ENCODE results near the gene SLX9. TPM values are rescaled to one million over a fixed set of nuclear protein-coding genes. Genes with fewer than 3 reads are reported as not detected.
"Not testable (repeated sequence)": the region's sequence is repeated elsewhere in the genome, so short reads cannot be mapped to it uniquely, and the experiment has no call there.

Gene SLX9
- total RNA-seq, 1 donor from 2014 or later = 33.3 TPM

DNA sequence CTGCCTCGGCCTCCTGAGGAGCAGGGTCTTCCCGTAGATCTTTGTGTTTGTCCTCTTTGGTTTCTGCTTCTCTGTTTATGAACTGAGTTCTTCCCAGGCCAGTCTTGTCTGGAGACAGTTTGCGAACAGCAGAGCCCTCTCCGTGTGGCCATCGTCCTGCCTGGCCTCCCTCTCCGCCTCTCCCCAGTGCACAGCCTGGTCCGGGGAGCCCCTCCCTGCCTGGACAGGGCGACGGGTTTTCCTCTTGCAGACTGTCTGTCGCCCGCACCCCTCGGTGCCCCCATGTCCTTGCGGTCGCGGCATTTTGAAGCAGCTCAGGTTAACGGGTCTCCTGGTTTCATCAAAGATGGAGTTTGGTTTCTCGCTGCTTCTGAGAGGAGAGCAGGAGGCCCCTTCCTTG is 34.8 kb downstream of the SLX9 start:
- TF ChIP-seq, protein P1, sequence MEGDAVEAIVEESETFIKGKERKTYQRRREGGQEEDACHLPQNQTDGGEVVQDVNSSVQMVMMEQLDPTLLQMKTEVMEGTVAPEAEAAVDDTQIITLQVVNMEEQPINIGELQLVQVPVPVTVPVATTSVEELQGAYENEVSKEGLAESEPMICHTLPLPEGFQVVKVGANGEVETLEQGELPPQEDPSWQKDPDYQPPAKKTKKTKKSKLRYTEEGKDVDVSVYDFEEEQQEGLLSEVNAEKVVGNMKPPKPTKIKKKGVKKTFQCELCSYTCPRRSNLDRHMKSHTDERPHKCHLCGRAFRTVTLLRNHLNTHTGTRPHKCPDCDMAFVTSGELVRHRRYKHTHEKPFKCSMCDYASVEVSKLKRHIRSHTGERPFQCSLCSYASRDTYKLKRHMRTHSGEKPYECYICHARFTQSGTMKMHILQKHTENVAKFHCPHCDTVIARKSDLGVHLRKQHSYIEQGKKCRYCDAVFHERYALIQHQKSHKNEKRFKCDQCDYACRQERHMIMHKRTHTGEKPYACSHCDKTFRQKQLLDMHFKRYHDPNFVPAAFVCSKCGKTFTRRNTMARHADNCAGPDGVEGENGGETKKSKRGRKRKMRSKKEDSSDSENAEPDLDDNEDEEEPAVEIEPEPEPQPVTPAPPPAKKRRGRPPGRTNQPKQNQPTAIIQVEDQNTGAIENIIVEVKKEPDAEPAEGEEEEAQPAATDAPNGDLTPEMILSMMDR (conservative IDR thresholded peaks at IDR 0.05) = no peak

DNA sequence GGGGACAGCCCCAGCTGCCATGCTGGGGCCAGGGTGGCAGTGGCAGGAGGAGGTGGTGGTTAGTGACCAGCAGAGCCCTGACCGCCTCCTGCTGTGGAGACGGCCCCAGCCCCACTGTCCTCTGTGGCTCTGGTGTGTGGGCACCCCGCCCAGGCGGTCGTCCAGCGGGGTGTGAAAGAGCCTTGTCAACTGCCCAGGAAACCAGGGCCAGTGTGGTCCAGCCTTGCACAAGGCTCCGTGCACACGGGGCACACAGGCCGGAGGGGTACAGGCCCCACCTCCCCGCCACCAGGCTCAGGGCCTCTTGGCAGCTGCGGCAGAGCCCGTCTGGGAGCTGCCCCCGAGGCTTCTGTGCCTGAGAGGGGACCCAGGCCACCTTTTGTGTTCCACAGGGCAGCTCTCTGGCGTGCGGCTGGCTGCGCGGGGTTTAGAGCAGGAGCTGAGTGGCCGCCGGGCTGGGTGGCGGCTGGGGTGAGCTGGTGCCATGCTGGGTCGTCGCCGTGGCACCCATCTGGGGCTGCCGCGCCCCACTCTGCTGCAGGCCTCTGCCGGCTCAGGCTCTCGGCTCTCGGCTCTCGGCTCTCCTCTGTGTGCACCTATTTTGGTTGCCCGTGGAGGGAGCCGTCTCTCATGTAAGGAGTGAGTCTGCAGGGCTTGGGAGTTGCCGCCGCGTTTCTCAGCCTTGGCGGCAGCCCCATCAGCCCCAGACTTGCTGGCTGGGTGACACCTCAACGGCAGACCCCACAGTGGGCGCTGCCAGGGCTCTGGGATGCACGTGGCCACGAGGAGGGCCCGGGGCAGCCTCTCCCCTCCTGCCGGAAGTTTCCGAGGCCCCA is 36.1 kb downstream of the SLX9 start:
- Mint-ChIP-seq H3K9me3 (no peaks in the 10 kb centered on the region), H3K4me3 (no peak overlapping the region), H3K36me3 (peaks cover 6% of the 10 kb centered on the region), H3K27me3 (no peaks in the 10 kb centered on the region), H3K4me1 (ENCODE audit: unreplicated experiment) (peaks cover 6% of the 10 kb centered on the region), H3K27ac (no peak overlapping the region)
- TF ChIP-seq, protein P1 (conservative IDR thresholded peaks at IDR 0.05) = no peak
- DNase-seq (ENCODE audit: extremely low spot score, unreplicated experiment) = no peak

More for the DNA sequence above, 34.8 kb downstream of the SLX9 start:
- Mint-ChIP-seq H3K27ac (no peak overlapping the region), H3K4me3 (no peak overlapping the region), H3K27me3 (no peaks in the 10 kb centered on the region), H3K4me1 (ENCODE audit: unreplicated experiment) (peaks cover 9% of the 10 kb centered on the region), H3K36me3 (peaks cover 10% of the 10 kb centered on the region), H3K9me3 (no peaks in the 10 kb centered on the region)
- DNase-seq (ENCODE audit: extremely low spot score, unreplicated experiment) = no peak

DNA sequence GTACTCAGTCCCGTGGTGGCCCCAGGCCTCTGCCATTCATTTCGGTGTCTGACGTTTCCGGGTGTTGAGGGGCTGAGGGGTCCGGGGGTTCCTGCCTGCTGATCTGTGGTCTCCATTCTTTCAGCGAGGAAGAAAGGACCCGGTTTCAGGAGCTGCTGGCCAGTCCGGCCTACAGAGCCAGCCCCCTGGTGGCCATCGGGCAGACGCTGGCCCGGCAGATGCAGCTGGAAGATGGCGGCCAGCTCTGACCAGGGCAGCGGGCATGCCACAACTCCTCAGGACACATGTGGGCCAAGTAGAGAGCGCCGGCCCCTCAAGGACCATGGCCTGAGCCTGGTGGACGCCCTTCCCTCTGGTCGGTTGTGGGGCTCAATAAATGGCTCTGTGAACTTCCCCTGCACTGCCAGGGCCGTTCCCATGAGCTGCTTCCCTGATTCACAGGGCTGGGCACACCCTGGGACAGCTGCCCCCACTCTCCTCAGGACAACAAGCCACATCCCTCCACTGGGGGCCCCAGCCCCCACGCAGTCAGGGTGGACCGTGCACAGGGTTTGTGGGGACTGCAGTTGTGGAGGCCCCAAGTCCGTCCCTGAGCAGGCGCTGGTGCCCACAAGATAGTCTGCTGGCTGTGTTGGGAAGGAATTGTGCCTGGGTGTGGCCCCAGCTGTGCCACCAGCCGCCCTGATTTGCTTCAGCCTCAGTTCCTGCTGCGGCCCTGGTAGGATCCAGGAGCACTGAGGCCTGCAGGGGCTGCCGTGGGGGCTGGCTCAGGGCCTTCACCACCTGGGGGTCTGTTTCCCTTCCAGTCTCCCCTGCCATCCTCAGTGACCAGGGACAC is 36.9 kb downstream of the SLX9 start:
- not testable (repeated sequence) for H3K9me3 Mint-ChIP-seq; H3K27ac Mint-ChIP-seq; H3K4me3 Mint-ChIP-seq; DNase-seq (ENCODE audit: extremely low spot score, unreplicated experiment); H3K36me3 Mint-ChIP-seq; H3K4me1 Mint-ChIP-seq (ENCODE audit: unreplicated experiment); H3K27me3 Mint-ChIP-seq
- TF ChIP-seq, protein P1 (conservative IDR thresholded peaks at IDR 0.05) = peak; percentile 61

DNA sequence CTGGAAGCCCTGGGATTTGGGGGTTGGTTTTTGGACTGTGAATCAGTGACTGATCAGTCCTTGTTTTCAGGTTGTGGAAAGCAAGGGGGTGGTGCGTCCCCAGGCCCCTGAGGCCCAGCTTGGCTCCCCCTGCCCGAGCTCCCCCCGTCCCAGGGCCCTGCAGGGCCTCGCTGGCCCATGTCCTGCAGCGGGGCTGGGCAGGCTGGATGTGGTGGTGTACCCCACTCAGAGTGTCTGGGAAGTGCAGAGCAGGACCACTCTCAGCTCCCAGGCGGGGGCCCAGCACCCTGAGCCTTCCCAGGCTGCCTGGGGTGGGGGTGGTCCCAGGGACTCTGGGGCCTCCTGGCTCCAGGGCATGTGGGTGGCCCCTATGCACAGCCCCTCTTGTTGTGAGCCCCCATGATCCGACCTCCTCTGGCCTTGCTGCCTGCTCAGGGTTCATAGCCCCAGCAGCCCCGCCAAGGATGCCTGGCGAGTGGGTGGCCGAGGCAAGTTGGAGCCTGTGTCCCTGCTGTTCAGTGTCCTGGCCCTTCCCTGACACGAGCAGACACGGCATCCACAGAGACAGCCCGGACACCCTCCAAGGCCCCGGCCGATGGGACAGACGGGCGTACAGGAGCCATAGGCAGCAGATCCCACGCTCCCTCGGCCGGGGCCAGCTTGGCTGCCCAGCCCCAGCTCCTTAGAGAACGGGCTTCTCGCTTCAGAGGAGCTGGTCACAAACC is 37.9 kb downstream of the SLX9 start:
- Mint-ChIP-seq H3K9me3 (no peaks in the 10 kb centered on the region), H3K27ac (no peak overlapping the region), H3K27me3 (no peaks in the 10 kb centered on the region), H3K4me3 (no peak overlapping the region), H3K4me1 (ENCODE audit: unreplicated experiment) (peaks cover 6% of the 10 kb centered on the region), H3K36me3 (peaks cover 6% of the 10 kb centered on the region)
- no peak for DNase-seq (ENCODE audit: extremely low spot score, unreplicated experiment)
- TF ChIP-seq, protein P1 (conservative IDR thresholded peaks at IDR 0.05) = no peak

DNA sequence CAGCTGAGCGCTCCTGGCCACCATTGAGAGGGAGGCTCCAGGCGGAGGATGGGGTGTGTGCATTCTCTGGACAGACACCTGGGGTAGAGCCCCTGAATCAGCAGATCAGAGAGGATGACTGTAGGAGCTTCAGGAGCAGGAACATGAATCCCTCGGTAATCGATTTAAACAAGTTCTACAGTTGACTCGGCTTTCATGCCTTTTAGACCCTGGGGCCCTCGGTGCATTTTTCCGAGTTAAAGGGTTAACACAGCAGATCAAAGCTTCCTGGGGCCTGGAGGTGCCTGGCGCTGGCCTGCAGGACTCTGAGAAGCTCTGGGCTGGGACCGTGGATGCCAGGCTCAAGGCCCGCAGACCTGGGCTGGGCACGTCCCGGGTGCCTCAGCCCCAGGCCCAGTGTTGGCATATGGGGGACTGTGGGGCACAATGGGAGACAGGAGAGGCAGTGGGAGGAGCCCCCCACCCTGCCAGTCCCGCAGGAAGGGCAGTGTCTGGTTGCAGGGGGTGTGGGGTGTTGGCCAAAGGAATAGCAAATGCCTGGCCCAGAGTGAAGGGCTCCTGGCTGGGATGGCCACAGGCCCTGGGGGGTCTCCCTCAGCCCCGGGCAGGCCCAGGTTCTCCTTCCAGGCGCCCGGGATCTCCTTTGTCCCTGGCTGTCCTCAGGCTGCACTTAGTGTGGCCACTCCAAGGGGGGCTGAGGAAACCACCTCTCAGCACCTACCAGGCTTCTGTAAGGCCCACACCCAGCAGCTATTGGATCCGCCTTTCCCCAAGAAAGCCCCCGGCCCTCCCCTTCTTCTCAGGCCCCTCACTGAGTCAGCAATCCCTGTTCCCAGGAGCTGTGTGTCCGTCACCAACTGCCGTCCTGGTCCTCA is 40.1 kb downstream of the SLX9 start:
- DNase-seq (ENCODE audit: extremely low spot score, unreplicated experiment) = no peak
- Mint-ChIP-seq H3K27me3 (no peaks in the 10 kb centered on the region), H3K4me3 (no peak overlapping the region), H3K9me3 (no peaks in the 10 kb centered on the region), H3K27ac (no peak overlapping the region), H3K4me1 (ENCODE audit: unreplicated experiment) (peaks cover 10% of the 10 kb centered on the region), H3K36me3 (no peaks in the 10 kb centered on the region)
- TF ChIP-seq, protein P1 (conservative IDR thresholded peaks at IDR 0.05) = no peak

Measured in type B pancreatic cell (in vitro differentiated cells).